HG03575 (cell line): Measurements from ENCODE around the gene VPS54.
"Not testable (repeated sequence)": the region's sequence is repeated elsewhere in the genome, so short reads cannot be mapped to it uniquely, and the experiment has no call there.

Experiments
- ATAC-seq: cut with Tn5 transposase; IDR thresholded peaks from one replicate; pipeline ENCODE4 v1.9.1; 2021; ENCODE audit not compliant: unreplicated experiment, insufficient number of reproducible peaks, low FRiP score; ENCODE audit errors: extremely low read depth

VPS54 gene

GRCh38 chr2:64000630-64001381 lies 18.4 kb downstream of the VPS54 start:
- ATAC-seq = no peak

DNA sequence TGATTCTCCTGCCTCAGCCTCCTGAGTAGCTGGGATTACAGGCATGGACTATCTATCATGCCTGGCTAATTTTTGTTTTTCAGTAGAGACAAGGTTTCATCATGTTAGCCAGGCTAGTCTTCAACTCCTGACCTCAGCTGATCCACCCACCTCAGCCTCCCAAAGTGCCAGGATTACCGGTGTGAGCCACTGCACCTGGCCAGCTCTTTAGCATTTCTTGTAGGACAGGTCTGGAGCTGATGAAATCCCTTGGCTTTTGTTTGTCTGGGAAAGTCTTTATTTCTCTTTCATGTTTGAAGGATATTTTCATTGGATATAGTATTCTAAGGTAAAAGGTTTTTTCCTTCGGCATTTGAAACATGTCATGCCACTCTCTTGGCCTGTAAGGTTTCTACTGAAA lies 20.2 kb downstream of the VPS54 start:
- ATAC-seq = no peak

- ATAC-seq = not testable (repeated sequence)
These were observed 22.5 kb downstream of the VPS54 start for GRCh38 chr2:63996582-63997198.

GRCh38 chr2:63994329-63995070 lies 24.7 kb downstream of the VPS54 start:
- not testable (repeated sequence) for ATAC-seq

DNA sequence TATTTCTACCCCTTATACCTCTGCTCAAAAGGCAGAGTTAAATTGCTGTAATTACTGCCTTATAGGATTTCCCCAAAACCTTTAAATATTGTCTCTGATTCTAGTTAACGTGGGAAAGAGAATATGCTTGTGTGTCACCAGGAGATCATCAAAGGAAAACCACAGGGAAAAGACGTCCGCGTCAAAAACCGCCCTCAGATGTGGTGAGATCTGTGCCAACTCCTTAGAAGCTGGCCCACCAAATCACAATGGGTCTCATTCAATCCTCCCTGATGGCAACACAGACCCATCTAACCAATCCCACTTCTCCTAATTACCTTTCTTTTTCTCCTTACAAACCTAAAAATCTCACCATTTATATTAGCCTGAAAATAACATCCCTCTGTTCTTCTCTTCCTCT lies 25.4 kb downstream of the VPS54 start:
- no peak for ATAC-seq

DNA sequence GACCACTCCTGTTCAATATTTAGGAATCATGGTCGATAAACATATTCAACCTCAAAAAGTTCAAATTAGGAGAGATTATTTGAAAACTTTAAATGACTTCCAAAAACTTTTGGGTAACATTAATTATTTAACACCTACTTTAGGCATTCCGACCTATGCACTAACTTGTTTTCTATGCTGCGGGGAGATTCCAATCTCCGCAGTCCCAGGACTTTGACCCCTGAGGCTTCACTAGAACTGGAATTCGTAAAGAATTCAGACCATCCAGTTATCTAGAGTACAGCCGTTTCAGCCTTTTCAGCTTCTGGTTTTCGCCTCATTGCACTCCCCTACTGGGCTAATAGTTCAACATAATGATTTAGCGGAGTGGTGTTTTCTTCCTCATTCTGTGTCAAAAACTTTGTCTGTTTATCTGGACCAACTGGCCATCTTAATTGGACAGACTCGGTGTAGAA lies 26.1 kb downstream of the VPS54 start:
- not testable (repeated sequence) for ATAC-seq

- ATAC-seq = no peak
These were observed 27.1 kb downstream of the VPS54 start for GRCh38 chr2:63992061-63992685.

GRCh38 chr2:63991173-63991999 lies 27.8 kb downstream of the VPS54 start:
- ATAC-seq = not testable (repeated sequence)

GRCh38 chr2:63990072-63990471 lies 29.2 kb downstream of the VPS54 start:
- no peak for ATAC-seq

DNA sequence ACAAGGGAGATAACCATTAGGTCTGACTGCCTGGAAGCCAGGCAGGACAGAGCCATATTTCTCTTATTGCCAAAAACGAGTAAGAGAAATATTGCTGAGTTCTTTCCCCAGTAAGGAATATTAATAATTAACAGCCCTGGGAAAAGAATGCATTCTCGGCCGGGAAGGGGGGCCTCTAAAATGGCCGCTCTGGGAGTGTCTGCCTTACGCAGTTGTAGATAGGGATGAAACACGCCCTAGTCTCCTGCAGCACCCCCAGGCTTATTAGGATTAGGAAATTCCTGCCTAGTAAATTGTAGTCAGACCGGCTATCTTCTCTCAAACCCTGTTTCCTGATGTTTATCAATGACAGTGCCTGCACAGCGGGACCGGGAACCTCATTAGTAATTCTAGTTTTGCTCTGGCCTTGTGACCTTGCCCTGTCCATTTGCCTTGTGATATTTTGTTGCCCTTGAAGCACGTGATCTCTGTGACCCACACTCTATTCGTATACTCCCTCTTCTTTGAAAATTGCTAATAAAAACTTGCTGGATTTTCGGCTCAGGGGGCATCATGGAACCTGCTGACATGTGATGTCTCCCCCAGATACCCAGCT lies 30.3 kb downstream of the VPS54 start:
- ATAC-seq = not testable (repeated sequence)

DNA sequence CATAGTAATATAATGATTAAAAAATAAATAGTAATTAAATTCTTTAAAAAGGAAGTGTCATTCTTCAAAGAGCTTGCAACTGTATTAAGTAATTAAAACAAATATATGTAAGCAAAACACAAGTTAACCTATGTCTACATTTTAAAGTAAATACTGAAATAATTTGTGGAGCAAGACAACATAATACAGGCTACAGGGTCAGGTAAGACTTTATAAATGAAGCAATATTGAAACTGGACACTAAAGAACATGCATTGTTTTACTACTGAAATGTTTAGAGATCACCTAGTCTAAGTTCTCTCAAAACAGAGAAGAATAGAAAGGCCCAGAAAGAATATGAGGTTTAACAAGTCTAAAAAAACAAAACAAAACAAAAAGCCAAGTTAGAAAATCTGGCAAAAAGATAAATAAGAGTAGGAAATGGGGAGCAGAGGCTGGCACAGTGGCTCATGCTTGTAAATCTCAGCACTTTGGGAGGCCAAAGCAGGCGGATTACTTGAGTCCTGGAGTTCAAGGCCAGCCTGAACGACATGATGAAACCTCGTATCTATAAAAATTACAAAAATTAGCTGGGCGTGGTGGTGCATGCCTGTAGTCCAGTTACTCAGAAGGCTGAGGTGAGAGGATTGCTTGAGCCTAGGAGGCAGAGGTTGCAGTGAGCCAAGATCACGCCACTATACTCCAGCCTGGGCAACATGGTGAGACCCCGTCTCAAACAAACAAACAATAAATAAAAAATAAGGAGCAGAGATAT lies 34.4 kb downstream of the VPS54 start:
- ATAC-seq = no peak

GRCh38 chr2:63983986-63984605 lies 35.1 kb downstream of the VPS54 start:
- ATAC-seq = no peak

DNA sequence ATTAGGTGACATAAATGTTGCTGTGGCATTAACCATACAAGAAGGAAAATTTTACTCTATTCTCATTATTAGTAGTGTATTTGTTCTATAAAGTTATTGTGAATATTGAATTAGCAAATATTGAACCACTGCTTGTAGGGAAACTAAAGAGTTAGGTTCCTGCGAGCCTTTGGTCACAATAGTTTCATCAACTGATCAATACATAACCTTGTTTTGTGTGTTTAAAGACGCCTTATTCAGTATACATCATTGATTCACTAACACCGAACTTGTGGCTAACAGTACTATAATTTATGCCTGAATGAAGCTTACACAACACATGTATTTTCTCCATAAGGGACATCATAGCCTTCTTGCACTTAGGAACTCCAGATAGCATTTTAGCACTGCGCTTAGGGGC lies 36.9 kb downstream of the VPS54 start:
- no peak for ATAC-seq

DNA sequence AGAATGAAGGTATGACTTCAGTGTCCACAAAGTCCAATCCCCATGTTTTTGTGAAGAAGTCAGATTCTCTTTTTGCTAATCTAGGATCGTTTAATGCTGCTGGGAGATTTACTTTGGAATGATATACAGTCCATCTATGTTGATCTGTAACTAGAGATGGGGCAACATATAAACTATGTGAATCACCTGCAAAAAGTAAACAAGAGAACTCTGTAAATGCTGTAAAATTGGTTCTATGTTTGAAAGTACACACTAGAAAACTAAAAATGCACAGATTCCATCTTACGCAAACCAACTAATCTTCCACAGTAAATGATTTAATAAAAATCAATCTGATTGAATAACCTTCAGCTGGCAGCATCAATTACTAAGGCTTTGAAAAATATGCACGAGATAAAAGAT lies 37.5 kb downstream of the VPS54 start:
- ATAC-seq = no peak

- ATAC-seq = no peak
These were observed 38.4 kb downstream of the VPS54 start for GRCh38 chr2:63980794-63981193.

DNA sequence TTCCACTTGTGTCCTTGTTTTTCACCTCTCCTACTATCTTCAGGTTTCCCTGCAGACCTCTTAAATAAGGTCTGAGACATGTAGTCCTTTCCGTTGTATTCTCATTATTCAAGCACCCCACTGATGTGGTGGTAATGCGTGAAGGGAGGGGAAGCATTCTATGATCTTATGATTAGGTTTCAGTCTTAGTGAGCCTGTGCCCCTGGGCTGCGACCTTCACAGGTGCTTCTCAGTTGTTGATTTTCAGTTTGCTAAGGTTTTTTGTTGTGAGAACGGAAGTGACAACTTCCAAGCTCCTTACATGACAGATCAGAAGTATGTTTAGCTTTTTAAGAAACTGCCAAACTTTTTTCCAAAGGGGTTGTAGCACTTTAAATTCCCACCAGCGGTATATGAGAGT lies 41.3 kb downstream of the VPS54 start:
- ATAC-seq = peak; percentile 39

DNA sequence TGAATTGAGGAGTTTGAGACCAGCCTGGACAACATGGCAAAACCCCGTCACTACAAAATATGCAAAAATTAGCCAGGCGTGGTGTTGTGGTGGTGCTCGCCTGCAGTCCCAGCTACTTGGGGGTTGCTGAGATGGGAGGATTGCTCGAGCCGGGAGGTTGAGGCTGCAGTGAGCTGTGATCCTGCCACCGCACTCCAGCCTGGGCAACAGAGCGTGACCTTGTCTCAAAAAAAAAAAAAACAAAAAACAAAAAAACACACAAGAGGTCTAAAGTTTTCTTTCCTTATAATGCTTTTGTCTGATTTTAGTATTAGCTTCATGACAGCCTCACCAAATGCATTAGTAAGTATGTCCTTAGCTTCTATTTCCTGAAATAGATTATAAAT lies 43.1 kb downstream of the VPS54 start:
- ATAC-seq = no peak
